ENCODE measurements around the gene FHIT.

- TF ChIP-seq POLR2AphosphoS5 (IDR thresholded peaks at IDR 0.05; ENCODE audit: low read depth, low read length), result no peak
- TF ChIP-seq POLR2A (IDR thresholded peaks at IDR 0.05; ENCODE audit: low read depth, low read length), result no peak
Measured at GRCh38 chr3:61065451-61066011, 185.7 kb downstream of the FHIT start.

Measured in GM12892 (cell line).